PFSK-1 (cell line): Measurements from ENCODE around the gene HMX1.

Experiments
- POLR2AphosphoS5 ChIP-seq: IDR thresholded peaks from 2 replicates; pipeline ENCODE4 v1.6.1; 2012; ENCODE audit warnings: low read depth, mild to moderate bottlenecking, control low read depth, low read length, moderate library complexity
- TAF1 ChIP-seq: IDR thresholded peaks from 2 replicates; pipeline ENCODE4 v1.6.1; 2012; ENCODE audit warnings: low read length, control low read depth, borderline replicate concordance; ENCODE audit not compliant: insufficient read depth
- TF ChIP-seq, protein P1 (sequence below), 2 experiments: IDR thresholded peaks; 2 replicates each; pipeline versions ENCODE4 v1.6.1 to v1.8.0; 2011 to 2012; ENCODE audit warnings: low read depth in 2 of 2, low read length in 2 of 2, control low read depth in 1 of 2, inconsistent platforms in 1 of 2, mild to moderate bottlenecking in 1 of 2, moderate library complexity in 1 of 2; ENCODE audit not compliant: insufficient read depth in 1 of 2

DNA sequence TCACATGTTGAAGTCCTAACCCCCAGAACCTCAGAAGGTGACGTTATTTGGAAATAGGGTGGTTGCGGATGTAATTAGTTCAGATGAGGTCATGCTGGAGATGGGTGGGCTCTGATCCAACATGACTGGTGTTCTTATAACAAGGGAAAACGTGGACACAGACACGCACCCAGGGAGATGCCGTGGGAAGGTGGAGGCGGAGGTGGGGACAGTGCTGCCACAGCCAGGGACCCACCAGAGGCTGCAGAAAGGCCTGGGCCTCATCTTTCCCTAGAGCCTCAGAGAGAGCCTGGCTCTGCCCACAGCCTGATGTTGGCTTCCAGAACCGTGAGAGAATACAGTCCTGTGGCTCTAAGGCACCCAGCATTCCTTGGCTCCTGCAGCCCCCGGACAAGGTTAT lies 7.9 kb upstream of the HMX1 start:
- TF ChIP-seq, protein P1, sequence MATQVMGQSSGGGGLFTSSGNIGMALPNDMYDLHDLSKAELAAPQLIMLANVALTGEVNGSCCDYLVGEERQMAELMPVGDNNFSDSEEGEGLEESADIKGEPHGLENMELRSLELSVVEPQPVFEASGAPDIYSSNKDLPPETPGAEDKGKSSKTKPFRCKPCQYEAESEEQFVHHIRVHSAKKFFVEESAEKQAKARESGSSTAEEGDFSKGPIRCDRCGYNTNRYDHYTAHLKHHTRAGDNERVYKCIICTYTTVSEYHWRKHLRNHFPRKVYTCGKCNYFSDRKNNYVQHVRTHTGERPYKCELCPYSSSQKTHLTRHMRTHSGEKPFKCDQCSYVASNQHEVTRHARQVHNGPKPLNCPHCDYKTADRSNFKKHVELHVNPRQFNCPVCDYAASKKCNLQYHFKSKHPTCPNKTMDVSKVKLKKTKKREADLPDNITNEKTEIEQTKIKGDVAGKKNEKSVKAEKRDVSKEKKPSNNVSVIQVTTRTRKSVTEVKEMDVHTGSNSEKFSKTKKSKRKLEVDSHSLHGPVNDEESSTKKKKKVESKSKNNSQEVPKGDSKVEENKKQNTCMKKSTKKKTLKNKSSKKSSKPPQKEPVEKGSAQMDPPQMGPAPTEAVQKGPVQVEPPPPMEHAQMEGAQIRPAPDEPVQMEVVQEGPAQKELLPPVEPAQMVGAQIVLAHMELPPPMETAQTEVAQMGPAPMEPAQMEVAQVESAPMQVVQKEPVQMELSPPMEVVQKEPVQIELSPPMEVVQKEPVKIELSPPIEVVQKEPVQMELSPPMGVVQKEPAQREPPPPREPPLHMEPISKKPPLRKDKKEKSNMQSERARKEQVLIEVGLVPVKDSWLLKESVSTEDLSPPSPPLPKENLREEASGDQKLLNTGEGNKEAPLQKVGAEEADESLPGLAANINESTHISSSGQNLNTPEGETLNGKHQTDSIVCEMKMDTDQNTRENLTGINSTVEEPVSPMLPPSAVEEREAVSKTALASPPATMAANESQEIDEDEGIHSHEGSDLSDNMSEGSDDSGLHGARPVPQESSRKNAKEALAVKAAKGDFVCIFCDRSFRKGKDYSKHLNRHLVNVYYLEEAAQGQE (IDR thresholded peaks at IDR 0.05; ENCODE audit: insufficient read depth in 1 of 2, low read depth in 2 of 2, low read length in 2 of 2) = no peak
- no peak for TF ChIP-seq POLR2AphosphoS5
- no peak for TF ChIP-seq TAF1
